IMR-90 (cell line): ENCODE measurements around the gene PJA1. TPM values are rescaled to one million over a fixed set of nuclear protein-coding genes. Genes with fewer than 3 reads are reported as not detected.

Source experiments
- ATAC-seq: fragments of 200-7000 bp; cut with Tn5 transposase; 2 replicates; pipeline ENCODE4 v1.9.1; 2020; ENCODE audit warnings: low read depth, mild to moderate bottlenecking, moderate library complexity
- BruUV-seq: library from RNA; stranded (reverse); fragments of 400-500 nt; replicated peaks from 2 replicates; lab custom pipeline; 2021; lab: Mats Ljungman, UMichigan
- CTCF ChIA-PET: fragments of 300-600 bp; formaldehyde crosslinking; extraction: SDS; loops from one replicate; lab custom pipeline; 2021; ENCODE audit warnings: antibody characterized with exemption; lab: Yijun Ruan, JAX
- POLR2A ChIA-PET: fragments of 300-600 bp; sonication (Branson Sonifier 250); formaldehyde crosslinking; loops from one replicate; lab custom pipeline; 2022; ENCODE audit warnings: antibody characterized with exemption; ENCODE audit not compliant: unreplicated experiment; lab: Charles Lee
- DNase-seq: peaks from one replicate; pipeline ENCODE4 v3.0.0; 2013
- H2AFZ ChIP-seq: replicated peaks from 2 replicates; pipeline ENCODE3; 2013; ENCODE audit warnings: low read length, mild to moderate bottlenecking; ENCODE audit not compliant: poor library complexity
- H2AK5ac ChIP-seq: 2 replicates; pipeline ENCODE4 v1.6.1; 2013; ENCODE audit warnings: low read depth, low read length, inconsistent platforms
- H2AK9ac ChIP-seq: replicated peaks from 2 replicates; pipeline ENCODE3; 2013; ENCODE audit warnings: mild to moderate bottlenecking, low read depth, low read length, moderate library complexity; ENCODE audit not compliant: poor library complexity
- H2BK120ac ChIP-seq: 2 replicates; pipeline ENCODE4 v1.6.1; 2013; ENCODE audit warnings: low read depth, low read length, inconsistent platforms
- H2BK15ac ChIP-seq: 3 replicates; pipeline ENCODE4 v1.6.1; 2013; ENCODE audit warnings: low read depth, low read length, inconsistent platforms
- H2BK20ac ChIP-seq: 2 replicates; pipeline ENCODE4 v1.6.1; 2013; ENCODE audit warnings: low read depth, mild to moderate bottlenecking, inconsistent platforms, low read length, moderate library complexity
- H2BK5ac ChIP-seq: 2 replicates; pipeline ENCODE4 v1.6.1; 2013; ENCODE audit warnings: mild to moderate bottlenecking, low read depth, low read length, inconsistent platforms; ENCODE audit not compliant: poor library complexity, severe bottlenecking
- H3K14ac ChIP-seq: replicated peaks from 2 replicates; pipeline ENCODE4 v1.6.1; 2013; ENCODE audit warnings: low read depth, low read length, inconsistent platforms
- H3K18ac ChIP-seq: 2 replicates; pipeline ENCODE4 v1.6.1; 2013; ENCODE audit warnings: low read depth, low read length, control low read depth
- H3K23ac ChIP-seq: 2 replicates; pipeline ENCODE4 v1.6.1; 2013; ENCODE audit warnings: low read depth, low read length, inconsistent platforms
- H3K27ac ChIP-seq: 2 replicates; pipeline ENCODE4 v1.5.1; 2013; ENCODE audit warnings: mild to moderate bottlenecking, control low read depth, low read length; ENCODE audit not compliant: insufficient read depth
- H3K27me3 ChIP-seq: 2 replicates; pipeline ENCODE4 v1.6.1; 2013; ENCODE audit warnings: low read length; ENCODE audit not compliant: control insufficient read depth, insufficient read depth
- H3K36me3 ChIP-seq: 2 replicates; pipeline ENCODE4 v1.6.1; 2013; ENCODE audit warnings: low read length, mixed read lengths; ENCODE audit not compliant: control insufficient read depth, insufficient read depth
- H3K4ac ChIP-seq: 2 replicates; pipeline ENCODE4 v1.6.1; 2013; ENCODE audit warnings: low read depth, low read length, inconsistent platforms
- H3K4me1 ChIP-seq: 2 replicates; pipeline ENCODE4 v1.6.1; 2013; ENCODE audit warnings: low read length, mixed read lengths; ENCODE audit not compliant: control insufficient read depth, insufficient read depth
- H3K4me2 ChIP-seq: 2 replicates; pipeline ENCODE4 v1.6.1; 2013; ENCODE audit warnings: low read depth, mild to moderate bottlenecking, control low read depth, low read length, moderate library complexity
- H3K4me3 ChIP-seq: 2 replicates; pipeline ENCODE4 v1.5.1; 2013; ENCODE audit warnings: low read depth, mild to moderate bottlenecking, control low read depth, low read length, moderate library complexity; ENCODE audit not compliant: insufficient read depth
- H3K56ac ChIP-seq: 2 replicates; pipeline ENCODE4 v1.6.1; 2013; ENCODE audit warnings: low read length, inconsistent platforms; ENCODE audit not compliant: insufficient read depth; ENCODE audit errors: extremely low read depth
- H3K79me1 ChIP-seq, 2 experiments: 2 replicates each; pipeline ENCODE4 v1.6.1; 2013; ENCODE audit warnings: low read length in 2 of 2, inconsistent platforms in 1 of 2, low read depth in 1 of 2
- H3K9ac ChIP-seq: 2 replicates; pipeline ENCODE4 v1.6.1; 2013; ENCODE audit warnings: low read depth, low read length, control low read depth
- H3K9me1 ChIP-seq: 2 replicates; pipeline ENCODE4 v1.6.1; 2013; ENCODE audit warnings: low read length, inconsistent platforms; ENCODE audit not compliant: insufficient read depth
- H3K9me3 ChIP-seq: 2 replicates; pipeline ENCODE4 v1.6.1; 2013; ENCODE audit warnings: low read length; ENCODE audit not compliant: control insufficient read depth, insufficient read depth
- H4K20me1 ChIP-seq: 2 replicates; pipeline ENCODE4 v1.6.1; 2013; ENCODE audit warnings: low read length, inconsistent platforms; ENCODE audit not compliant: insufficient read depth
- H4K5ac ChIP-seq: 2 replicates; pipeline ENCODE4 v1.6.1; 2013; ENCODE audit warnings: mild to moderate bottlenecking, low read depth, low read length, control low read depth
- H4K8ac ChIP-seq, 2 experiments: 2 replicates each; pipeline ENCODE4 v1.6.1; 2013; ENCODE audit warnings: low read depth in 2 of 2, low read length in 2 of 2, control low read depth in 1 of 2, inconsistent platforms in 1 of 2
- H4K91ac ChIP-seq: 2 replicates; pipeline ENCODE4 v1.6.1; 2013; ENCODE audit warnings: low read depth, low read length, inconsistent platforms; ENCODE audit not compliant: insufficient read depth
- BHLHE40 ChIP-seq: fragments of 150-350 bp; IDR thresholded peaks from 2 replicates; pipeline ENCODE4 v1.6.1; 2016; ENCODE audit warnings: mild to moderate bottlenecking, low read depth, low read length
- CHD1 ChIP-seq: IDR thresholded peaks from 2 replicates; pipeline ENCODE4 v1.6.1; 2012; ENCODE audit warnings: low read depth, low read length, improper control_type of control experiment
- FOS ChIP-seq: fragments of 150-350 bp; IDR thresholded peaks from 2 replicates; pipeline ENCODE4 v1.6.1; 2016; ENCODE audit warnings: low read depth, low read length
- MAZ ChIP-seq: IDR thresholded peaks from 2 replicates; pipeline ENCODE4 v1.6.1; 2012; ENCODE audit warnings: low read depth, mild to moderate bottlenecking, low read length, improper control_type of control experiment, moderate library complexity, borderline replicate concordance
- RCOR1 ChIP-seq: IDR thresholded peaks from 2 replicates; pipeline ENCODE4 v1.6.1; 2012; ENCODE audit warnings: mild to moderate bottlenecking, low read length, improper control_type of control experiment; ENCODE audit not compliant: insufficient replicate concordance
- WGBS, 2 experiments: methylation state at CpG; one replicate each; pipeline versions ENCODE4 v1.1.5 to v1.1.7; 2013; ENCODE audit warnings: missing lambda C conversion rate in 2 of 2; ENCODE audit not compliant: insufficient read length in 1 of 2; ENCODE audit errors: extremely low coverage in 2 of 2; 5-methylcytosine and 5-hydroxymethylcytosine counted together
- dilution Hi-C: fragments of 300-500 bp; cut with HindIII; formaldehyde crosslinking; loops from one replicate; pipeline ENCODE4 v1.14.3; 2018; ENCODE audit warnings: low sequenced_read_pairs; ENCODE audit not compliant: unreplicated experiment
- in situ Hi-C: fragments of 300-500 bp; cut with MboI; formaldehyde crosslinking; loops from 3 replicates; pipeline ENCODE4 v1.14.3; 2019; ENCODE audit warnings: low sequenced_read_pairs, inconsistent platforms, mixed read lengths
- intact Hi-C: fragments of 100-400 bp; cut with micrococcal nuclease; formaldehyde crosslinking; loops from 2 replicates; pipeline ENCODE4 v1.10.0; 2022
- polyA plus RNA-seq, 3 experiments: library from polyadenylated mRNA; depleted of rRNA; stranded (reverse); fragments of >200 nt; gene quantifications; 2 replicates each; pipeline ENCODE4 v1.2.3, GENCODE V29; 2012; ENCODE audit warnings: low replicate concordance in 1 of 3
- total RNA-seq: library from RNA; depleted of rRNA; stranded (reverse); fragments of >200 nt; gene quantifications from 2 replicates; pipeline ENCODE4 v1.2.3, GENCODE V29; 2012
- TF ChIP-seq, protein P1 (sequence below): fragments of 150-350 bp; IDR thresholded peaks from 2 replicates; pipeline ENCODE4 v1.6.1; 2017; ENCODE audit warnings: mild to moderate bottlenecking, antibody characterized with exemption, low read length, low read depth
- TF ChIP-seq, protein P2 (sequence below): conservative IDR thresholded peaks from 2 replicates; pipeline ENCODE4 v1.5.1; 2012; ENCODE audit warnings: mild to moderate bottlenecking, low read depth, low read length, improper control_type of control experiment
- TF ChIP-seq, protein P3 (sequence below): fragments of 150-350 bp; IDR thresholded peaks from 2 replicates; pipeline ENCODE4 v1.6.1; 2016; ENCODE audit warnings: low read depth, mild to moderate bottlenecking, low read length, moderate library complexity, borderline replicate concordance

The PJA1 gene
- total and polyA plus RNA-seq, 2 of the 4 experiments (the other 2 are of a cell fraction): 15.1 to 24.4 TPM

DNA sequence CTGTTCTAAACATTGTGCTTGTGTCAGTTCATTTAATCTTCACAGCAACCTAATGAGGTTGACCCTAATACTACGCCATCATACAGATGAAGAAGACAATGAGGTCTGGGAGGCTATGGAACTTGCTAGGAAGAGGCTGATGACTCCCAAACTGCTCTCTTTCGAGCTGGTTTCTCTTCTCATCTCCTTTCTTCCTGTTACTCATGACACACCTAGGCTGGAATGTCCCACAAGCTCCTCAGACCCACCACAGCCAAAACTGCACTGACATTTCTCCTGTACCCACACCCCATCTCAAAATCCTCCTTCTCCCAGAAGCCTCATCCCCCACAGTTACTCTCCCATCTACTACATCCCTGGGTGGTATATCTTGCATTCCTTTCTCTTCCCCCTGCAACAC, 27.4 kb upstream of the PJA1 start:
- no peak overlapping the region for H3K27ac ChIP-seq
- no peak overlapping the region for H2BK15ac ChIP-seq
- H3K56ac ChIP-seq: no peak overlapping the region
- H4K91ac ChIP-seq: no peak overlapping the region
- no peaks in the 10 kb centered on the region for H3K79me1 ChIP-seq
- in situ Hi-C loops: no loop called here
- WGBS, 2 experiments: no CpG with 5 or more reads among the region's 2 CpGs
- ATAC-seq: no peak
- no peak overlapping the region for H3K18ac ChIP-seq
- H3K36me3 ChIP-seq: no peaks in the 10 kb centered on the region
- no peak overlapping the region for H3K23ac ChIP-seq
- intact Hi-C loops: no loop called here
- H3K27me3 ChIP-seq: peaks cover 42% of the 10 kb centered on the region
- H4K20me1 ChIP-seq: no peaks in the 10 kb centered on the region
- TF ChIP-seq, protein P1, sequence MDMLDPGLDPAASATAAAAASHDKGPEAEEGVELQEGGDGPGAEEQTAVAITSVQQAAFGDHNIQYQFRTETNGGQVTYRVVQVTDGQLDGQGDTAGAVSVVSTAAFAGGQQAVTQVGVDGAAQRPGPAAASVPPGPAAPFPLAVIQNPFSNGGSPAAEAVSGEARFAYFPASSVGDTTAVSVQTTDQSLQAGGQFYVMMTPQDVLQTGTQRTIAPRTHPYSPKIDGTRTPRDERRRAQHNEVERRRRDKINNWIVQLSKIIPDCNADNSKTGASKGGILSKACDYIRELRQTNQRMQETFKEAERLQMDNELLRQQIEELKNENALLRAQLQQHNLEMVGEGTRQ: no peak
- no peak for TF ChIP-seq BHLHE40
- no peak for TF ChIP-seq FOS
- TF ChIP-seq, protein P2, sequence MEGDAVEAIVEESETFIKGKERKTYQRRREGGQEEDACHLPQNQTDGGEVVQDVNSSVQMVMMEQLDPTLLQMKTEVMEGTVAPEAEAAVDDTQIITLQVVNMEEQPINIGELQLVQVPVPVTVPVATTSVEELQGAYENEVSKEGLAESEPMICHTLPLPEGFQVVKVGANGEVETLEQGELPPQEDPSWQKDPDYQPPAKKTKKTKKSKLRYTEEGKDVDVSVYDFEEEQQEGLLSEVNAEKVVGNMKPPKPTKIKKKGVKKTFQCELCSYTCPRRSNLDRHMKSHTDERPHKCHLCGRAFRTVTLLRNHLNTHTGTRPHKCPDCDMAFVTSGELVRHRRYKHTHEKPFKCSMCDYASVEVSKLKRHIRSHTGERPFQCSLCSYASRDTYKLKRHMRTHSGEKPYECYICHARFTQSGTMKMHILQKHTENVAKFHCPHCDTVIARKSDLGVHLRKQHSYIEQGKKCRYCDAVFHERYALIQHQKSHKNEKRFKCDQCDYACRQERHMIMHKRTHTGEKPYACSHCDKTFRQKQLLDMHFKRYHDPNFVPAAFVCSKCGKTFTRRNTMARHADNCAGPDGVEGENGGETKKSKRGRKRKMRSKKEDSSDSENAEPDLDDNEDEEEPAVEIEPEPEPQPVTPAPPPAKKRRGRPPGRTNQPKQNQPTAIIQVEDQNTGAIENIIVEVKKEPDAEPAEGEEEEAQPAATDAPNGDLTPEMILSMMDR: no peak
- TF ChIP-seq RCOR1: no peak
- no peak for TF ChIP-seq MAZ
- TF ChIP-seq, protein P3, sequence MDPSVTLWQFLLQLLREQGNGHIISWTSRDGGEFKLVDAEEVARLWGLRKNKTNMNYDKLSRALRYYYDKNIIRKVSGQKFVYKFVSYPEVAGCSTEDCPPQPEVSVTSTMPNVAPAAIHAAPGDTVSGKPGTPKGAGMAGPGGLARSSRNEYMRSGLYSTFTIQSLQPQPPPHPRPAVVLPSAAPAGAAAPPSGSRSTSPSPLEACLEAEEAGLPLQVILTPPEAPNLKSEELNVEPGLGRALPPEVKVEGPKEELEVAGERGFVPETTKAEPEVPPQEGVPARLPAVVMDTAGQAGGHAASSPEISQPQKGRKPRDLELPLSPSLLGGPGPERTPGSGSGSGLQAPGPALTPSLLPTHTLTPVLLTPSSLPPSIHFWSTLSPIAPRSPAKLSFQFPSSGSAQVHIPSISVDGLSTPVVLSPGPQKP: no peak
- TF ChIP-seq CHD1: no peak
- no peak overlapping the region for H2AFZ ChIP-seq
- H3K14ac ChIP-seq: no peak overlapping the region
- no peak overlapping the region for H3K4me2 ChIP-seq
- ChIA-PET CTCF (no interaction called here), POLR2A (no interaction called here)
- H3K9ac ChIP-seq: no peak overlapping the region
- no peak overlapping the region for H3K4ac ChIP-seq
- no peak for DNase-seq
- no peak overlapping the region for H2AK5ac ChIP-seq
- H3K9me1 ChIP-seq: no peaks in the 10 kb centered on the region
- no peak overlapping the region for H2BK20ac ChIP-seq
- no peaks in the 10 kb centered on the region for H3K9me3 ChIP-seq
- no peak overlapping the region for H2BK120ac ChIP-seq
- no peak overlapping the region for H3K4me3 ChIP-seq
- BruUV-seq: no TSS peak
- no peak overlapping the region for H4K8ac ChIP-seq
- dilution Hi-C loops: no loop called here
- H3K4me1 ChIP-seq: no peaks in the 10 kb centered on the region
- H2BK5ac ChIP-seq: no peak overlapping the region
- H2AK9ac ChIP-seq: no peak overlapping the region
- no peak overlapping the region for H4K5ac ChIP-seq
